Activated gamma-delta T cell (primary cell): ENCODE measurements around the gene FEV.

Experiments
- DNase-seq: peaks from one replicate; lab custom pipeline; 2025; lab: John Stamatoyannopoulos, UW

FEV gene

GRCh38 chr2:219017201-219017931, 32.4 kb upstream of the FEV start:
- DNase-seq: no peak

- no peak for DNase-seq
Measured at GRCh38 chr2:219016721-219017120, 31.7 kb upstream of the FEV start.

- DNase-seq: no peak
Measured at GRCh38 chr2:219010873-219011272, 25.9 kb upstream of the FEV start.

GRCh38 chr2:219010162-219010756, 25.3 kb upstream of the FEV start:
- DNase-seq: no peak

GRCh38 chr2:219009294-219009693, 24.3 kb upstream of the FEV start:
- no peak for DNase-seq

GRCh38 chr2:219003979-219004378, 19.0 kb upstream of the FEV start:
- no peak for DNase-seq

- DNase-seq: no peak
Measured at GRCh38 chr2:219003267-219003634, 18.3 kb upstream of the FEV start.

GRCh38 chr2:219002395-219003266, 17.6 kb upstream of the FEV start:
- DNase-seq: no peak

- no peak for DNase-seq
Measured at GRCh38 chr2:219001577-219002394, 16.8 kb upstream of the FEV start.

- DNase-seq: no peak
Measured at GRCh38 chr2:219001100-219001576, 16.2 kb upstream of the FEV start.

- no peak for DNase-seq
Measured at GRCh38 chr2:219000569-219000960, 15.6 kb upstream of the FEV start.

- no peak for DNase-seq
Measured at GRCh38 chr2:218999881-219000568, 15.0 kb upstream of the FEV start.

GRCh38 chr2:218999021-218999880, 14.3 kb upstream of the FEV start:
- DNase-seq: no peak

- no peak for DNase-seq
Measured at GRCh38 chr2:218998414-218999002, 13.5 kb upstream of the FEV start.

GRCh38 chr2:218997731-218998130, 12.7 kb upstream of the FEV start:
- DNase-seq: no peak

- no peak for DNase-seq
Measured at GRCh38 chr2:218996937-218997336, 12.0 kb upstream of the FEV start.

GRCh38 chr2:218995972-218996711, 11.2 kb upstream of the FEV start:
- DNase-seq: no peak

GRCh38 chr2:218995561-218995960, 10.6 kb upstream of the FEV start:
- no peak for DNase-seq
